K562 (cell line): ENCODE measurements around the gene FOXK2.

Source experiments
- EZH2 ChIP-seq: IDR thresholded peaks from 2 replicates; pipeline ENCODE4 v1.6.1; 2012; ENCODE audit warnings: low read depth, mild to moderate bottlenecking, inconsistent platforms, low read length, borderline replicate concordance
- SMC3 ChIP-seq: conservative IDR thresholded peaks from 2 replicates; pipeline ENCODE4 v1.6.1; 2011; ENCODE audit warnings: low read depth, low read length, improper control_type of control experiment; ENCODE audit not compliant: insufficient read depth
- TF ChIP-seq, protein P1 (sequence below), 3 experiments: IDR thresholded peaks in 2 of 3; conservative IDR thresholded peaks in 1 of 3; 2 replicates each; pipeline ENCODE4 v1.5.1; 2011 to 2012; ENCODE audit warnings: low read length in 3 of 3, mild to moderate bottlenecking in 3 of 3, control low read depth in 2 of 3, improper control_type of control experiment in 1 of 3, inconsistent platforms in 1 of 3, low read depth in 1 of 3, mixed read lengths in 1 of 3, moderate library complexity in 1 of 3; ENCODE audit not compliant: insufficient read depth in 2 of 3
- TF ChIP-seq, protein P2 (sequence below): IDR thresholded peaks from 2 replicates; pipeline ENCODE4 v1.6.1; 2014; ENCODE audit warnings: antibody characterized with exemption

- TF ChIP-seq, protein P1, sequence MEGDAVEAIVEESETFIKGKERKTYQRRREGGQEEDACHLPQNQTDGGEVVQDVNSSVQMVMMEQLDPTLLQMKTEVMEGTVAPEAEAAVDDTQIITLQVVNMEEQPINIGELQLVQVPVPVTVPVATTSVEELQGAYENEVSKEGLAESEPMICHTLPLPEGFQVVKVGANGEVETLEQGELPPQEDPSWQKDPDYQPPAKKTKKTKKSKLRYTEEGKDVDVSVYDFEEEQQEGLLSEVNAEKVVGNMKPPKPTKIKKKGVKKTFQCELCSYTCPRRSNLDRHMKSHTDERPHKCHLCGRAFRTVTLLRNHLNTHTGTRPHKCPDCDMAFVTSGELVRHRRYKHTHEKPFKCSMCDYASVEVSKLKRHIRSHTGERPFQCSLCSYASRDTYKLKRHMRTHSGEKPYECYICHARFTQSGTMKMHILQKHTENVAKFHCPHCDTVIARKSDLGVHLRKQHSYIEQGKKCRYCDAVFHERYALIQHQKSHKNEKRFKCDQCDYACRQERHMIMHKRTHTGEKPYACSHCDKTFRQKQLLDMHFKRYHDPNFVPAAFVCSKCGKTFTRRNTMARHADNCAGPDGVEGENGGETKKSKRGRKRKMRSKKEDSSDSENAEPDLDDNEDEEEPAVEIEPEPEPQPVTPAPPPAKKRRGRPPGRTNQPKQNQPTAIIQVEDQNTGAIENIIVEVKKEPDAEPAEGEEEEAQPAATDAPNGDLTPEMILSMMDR (IDR thresholded peaks at IDR 0.05 in 2 of 3, conservative IDR thresholded peaks at IDR 0.05 in 1 of 3; ENCODE audit: insufficient read depth in 2 of 3, low read depth in 1 of 3, low read length in 3 of 3), result no peak
- TF ChIP-seq SMC3, result no peak
- TF ChIP-seq EZH2, result no peak
- TF ChIP-seq, protein P2, sequence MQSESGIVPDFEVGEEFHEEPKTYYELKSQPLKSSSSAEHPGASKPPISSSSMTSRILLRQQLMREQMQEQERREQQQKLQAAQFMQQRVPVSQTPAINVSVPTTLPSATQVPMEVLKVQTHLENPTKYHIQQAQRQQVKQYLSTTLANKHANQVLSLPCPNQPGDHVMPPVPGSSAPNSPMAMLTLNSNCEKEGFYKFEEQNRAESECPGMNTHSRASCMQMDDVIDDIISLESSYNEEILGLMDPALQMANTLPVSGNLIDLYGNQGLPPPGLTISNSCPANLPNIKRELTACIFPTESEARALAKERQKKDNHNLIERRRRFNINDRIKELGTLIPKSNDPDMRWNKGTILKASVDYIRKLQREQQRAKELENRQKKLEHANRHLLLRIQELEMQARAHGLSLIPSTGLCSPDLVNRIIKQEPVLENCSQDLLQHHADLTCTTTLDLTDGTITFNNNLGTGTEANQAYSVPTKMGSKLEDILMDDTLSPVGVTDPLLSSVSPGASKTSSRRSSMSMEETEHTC, result no peak
Observed at GRCh38 chr17:82564241-82564640, 44.7 kb downstream of the FOXK2 start.
